ENCODE data around the gene CPA1.

The CPA1 gene

DNA sequence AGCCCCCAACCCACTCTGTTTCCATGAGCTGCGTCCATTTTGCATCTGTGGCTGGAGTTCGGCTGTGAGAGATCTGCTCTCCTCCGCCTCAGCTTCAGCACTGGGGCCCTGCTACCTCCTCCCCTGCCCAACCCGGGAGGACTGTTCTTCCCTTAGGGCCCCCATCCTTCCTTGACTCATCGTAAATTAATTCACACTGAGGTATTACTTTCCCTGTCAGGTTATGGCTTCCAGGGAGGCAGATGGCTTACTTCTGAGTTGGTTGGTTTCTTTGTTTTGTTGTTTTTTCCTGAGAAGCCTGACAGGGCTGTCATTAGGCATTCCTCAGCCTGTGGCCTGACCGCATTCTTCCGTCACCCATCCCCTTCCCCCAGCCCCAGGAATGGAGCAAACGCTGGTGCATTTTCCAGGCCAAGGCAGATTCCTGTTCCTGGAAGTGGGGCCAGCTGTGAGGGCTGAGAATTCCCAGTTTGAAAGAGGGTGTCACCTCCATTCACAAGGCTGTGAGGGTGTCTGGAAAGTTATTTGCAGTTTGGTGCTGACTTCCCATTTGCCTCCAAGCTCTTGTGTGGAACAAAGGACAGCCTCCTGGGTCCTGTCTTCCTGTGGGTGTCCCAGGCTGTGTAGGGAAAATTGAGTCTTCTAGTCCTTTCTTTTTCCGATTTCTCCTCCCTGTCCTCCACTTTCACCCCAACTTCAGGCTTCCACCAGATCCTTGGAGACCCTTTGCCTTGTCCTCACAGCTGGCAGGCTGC is 24.0 kb upstream of the CPA1 start:
- no peak for DNase-seq

DNA sequence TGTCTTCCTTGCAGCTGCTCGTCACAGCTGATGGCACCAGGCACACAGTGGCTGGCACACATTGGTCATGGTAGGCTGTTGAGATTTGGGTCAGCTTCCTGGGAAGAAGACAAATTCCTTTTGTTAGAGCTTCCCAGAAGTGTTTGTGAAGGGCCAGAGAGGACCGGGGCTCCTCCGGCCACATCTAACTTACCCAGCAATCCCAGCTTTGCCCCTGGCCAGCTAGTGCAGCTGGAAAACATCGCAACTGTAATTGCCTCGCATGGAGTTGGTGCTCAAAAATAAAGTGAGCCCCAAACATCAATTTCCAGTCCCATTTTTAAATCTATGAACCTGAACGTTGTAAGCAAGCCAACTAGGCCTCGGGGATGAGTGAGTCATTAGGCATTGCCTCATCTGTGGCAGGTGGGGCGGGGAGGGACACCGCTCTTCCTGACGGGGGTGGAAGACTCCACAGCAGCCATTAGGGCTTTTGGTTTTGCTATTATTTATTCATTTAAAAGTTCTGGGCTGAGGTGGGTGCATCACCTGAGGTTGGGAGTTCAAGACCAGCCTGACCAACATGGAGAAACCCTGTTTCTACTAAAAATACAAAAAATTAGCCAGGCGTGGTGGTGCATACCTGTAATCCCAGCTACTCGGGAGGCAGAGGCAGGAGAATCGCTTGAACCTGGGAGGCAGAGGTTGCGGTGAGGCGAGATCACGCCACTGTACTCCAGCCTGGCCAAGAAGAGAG is 23.2 kb upstream of the CPA1 start:
- no peak for DNase-seq

DNA sequence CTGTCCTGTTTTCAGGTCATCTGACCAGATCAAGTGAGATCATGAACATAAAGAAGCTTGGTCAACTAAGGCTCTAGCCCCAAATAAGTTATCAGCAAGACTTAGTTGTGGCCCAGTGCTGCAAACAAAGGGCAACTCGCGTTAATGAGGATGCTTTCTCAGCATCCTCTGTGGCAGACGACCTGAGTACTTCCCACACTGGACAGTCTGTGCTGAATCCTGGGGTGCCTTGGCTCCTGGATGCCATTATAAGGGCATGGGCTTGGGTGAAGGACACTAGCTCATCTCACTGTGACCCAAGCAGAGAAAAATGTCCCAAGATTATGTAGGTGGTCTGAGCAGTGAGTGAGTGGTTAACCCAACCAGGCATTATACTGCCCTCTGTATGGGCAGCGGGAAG is 21.8 kb upstream of the CPA1 start:
- no peak for DNase-seq

DNA sequence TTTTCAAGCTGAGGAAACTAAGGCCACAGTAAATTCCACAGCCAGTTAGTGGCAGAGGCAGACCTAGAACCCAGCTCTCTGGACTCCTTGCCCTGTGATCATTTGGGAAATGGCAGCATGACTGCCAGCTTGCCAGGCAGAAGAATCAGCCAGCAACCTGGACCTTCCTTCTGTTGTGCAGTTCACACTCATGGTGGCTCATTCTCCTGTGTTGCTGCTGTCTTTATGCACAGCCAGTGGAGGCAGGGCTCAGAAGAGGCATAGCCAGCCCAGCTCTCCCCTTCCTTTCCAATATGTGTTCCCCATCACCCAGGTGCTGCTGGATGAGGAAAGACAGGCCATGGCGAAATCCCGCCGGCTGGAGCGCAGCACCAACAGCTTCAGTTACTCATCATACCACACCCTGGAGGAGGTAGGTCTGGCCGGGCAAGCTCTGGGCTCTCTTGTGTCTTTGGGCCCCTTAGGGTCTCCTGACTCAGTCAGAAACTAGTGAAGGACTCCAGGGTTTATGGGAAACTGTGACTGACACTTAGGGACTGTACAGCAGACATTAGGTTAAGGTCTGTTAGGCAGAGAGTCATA is 20.9 kb upstream of the CPA1 start:
- DNase-seq, result no peak

DNA sequence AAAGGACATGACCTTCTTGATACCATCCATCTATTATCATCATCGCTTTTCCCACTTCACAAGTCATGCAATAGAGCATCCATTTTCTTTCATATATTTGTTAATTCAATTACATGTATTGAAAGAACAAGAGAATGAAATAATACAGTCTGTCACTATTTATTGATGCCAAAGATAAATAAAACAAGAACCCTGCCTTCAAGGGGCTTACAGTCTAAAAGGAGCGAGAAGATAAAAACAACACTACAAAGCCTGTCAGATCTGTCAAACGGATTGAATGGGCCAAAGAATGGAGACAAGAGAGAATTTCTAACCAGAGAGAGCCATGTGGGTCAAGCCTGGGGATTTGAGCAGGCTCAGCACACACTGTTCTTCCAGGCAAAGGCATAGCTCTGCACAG is 19.8 kb upstream of the CPA1 start:
- no peak for DNase-seq

DNA sequence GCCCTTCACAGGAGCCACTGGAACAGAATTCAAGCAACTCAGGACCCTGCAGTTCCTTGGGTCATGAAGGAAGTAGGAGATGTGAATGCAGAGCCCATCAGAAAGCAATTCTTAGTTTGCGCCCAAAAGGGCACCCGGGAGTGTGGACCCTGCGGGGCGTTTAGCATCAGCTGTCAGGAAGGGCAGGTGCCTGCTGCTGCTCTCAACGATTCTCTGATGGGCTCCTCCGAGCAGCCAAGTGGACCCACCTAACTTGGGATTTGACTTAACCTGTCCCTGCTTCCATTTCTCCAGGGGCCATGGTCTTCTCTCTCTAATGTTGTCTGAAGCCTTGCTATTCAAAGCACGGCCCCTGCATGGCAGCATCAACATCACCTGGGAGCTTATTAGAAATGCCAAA is 18.6 kb upstream of the CPA1 start:
- DNase-seq, result no peak

DNA sequence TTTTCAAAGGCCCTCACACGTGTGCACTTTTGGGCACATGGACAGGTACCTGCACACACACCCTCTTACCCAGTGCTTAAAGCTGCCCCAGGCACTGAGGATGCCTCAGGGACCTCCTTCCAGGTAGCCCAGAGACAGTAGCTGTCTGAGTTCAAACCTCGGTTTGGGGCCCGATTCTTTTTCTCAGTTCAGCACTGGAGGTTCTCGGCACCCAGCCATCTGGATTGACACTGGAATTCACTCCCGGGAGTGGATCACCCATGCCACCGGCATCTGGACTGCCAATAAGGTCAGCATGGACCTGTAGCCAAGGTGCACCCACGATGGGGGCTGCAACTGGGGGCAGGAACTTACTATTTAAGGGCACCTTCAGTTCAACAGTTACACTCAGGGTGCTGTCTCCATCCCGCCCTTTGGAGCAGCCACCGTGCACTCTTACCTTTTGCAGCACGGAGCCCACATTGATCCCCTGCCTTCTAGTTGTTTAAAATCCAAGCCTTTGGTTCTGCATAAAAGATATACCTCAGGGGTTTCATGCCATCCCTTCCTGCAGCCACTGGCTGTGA is 18.0 kb upstream of the CPA1 start:
- DNase-seq, result no peak

DNA sequence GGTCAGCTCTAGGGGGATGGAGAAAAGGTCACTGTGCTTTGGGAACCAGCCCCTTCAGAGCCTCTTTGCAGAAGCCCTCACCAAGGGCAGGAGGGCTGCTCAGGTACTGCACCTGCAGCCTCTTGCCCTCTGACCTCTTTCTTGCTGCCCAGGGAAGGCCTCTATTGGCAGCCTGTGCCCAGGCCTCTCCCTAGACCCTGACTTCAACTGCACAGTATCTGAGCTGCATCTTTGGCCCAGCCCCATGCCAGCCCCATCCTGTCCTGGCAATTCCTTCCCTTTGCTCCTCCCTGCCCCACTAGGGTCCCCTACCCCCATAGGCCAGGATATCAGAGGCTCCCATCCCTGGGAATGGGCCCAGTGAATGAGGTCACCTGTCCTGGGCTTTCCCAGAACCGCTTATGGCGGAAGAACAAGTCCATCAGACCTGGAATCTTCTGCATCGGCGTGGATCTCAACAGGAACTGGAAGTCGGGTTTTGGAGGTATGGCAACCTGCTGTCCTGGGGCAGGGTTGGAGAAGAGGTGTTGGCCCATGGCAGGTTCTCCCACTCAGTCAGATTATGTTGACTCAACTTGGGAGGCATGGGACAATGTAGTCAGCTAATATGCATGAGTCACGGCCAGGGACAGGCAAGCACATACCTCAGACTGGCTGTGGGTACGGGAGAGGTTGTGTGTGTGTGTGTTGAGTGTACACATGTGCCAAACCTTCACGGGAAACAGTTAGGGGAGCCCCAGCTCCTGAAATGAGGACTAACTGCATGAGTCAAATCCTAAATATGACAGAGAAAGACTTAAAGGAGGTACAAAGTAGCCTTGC is 17.1 kb upstream of the CPA1 start:
- DNase-seq, result no peak

DNA sequence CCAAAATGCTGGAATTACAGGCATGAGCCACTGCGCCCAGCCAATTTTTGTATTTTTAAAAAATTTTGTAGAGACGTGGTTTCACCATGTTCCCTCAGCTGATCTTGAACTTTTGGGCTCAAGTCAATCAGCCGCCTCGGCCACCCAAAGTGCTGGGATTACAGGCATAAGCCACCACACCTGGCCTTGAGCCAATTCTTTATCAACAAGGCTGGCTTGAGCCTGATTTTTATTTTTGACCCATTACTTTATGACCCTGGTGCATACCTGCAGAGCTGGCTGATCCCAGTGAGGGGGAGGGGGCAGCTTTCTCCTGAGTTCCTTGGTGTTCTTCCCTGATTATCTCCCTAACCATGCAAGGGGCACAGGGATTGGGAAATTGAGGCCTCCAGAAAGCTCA is 15.8 kb upstream of the CPA1 start:
- DNase-seq, result no peak

DNA sequence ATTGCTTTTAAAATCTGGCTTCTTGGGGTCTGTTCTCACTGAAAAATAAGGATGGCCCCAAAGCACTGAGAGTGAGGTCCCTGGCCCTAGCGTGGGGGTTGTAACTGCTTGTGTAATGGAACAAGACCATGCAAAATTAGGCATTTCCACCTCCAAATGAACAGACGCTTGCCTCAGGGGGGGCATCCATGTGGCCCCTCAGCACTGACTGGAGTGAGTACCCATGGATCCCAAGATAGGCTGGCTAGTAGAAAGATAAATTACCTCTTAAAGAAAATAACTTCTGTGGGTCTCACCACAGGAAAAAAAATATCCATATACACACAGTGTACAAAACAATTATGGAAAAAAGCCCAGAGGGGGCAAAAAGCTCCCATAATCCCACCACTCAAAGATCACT is 15.2 kb upstream of the CPA1 start:
- no peak for DNase-seq

DNA sequence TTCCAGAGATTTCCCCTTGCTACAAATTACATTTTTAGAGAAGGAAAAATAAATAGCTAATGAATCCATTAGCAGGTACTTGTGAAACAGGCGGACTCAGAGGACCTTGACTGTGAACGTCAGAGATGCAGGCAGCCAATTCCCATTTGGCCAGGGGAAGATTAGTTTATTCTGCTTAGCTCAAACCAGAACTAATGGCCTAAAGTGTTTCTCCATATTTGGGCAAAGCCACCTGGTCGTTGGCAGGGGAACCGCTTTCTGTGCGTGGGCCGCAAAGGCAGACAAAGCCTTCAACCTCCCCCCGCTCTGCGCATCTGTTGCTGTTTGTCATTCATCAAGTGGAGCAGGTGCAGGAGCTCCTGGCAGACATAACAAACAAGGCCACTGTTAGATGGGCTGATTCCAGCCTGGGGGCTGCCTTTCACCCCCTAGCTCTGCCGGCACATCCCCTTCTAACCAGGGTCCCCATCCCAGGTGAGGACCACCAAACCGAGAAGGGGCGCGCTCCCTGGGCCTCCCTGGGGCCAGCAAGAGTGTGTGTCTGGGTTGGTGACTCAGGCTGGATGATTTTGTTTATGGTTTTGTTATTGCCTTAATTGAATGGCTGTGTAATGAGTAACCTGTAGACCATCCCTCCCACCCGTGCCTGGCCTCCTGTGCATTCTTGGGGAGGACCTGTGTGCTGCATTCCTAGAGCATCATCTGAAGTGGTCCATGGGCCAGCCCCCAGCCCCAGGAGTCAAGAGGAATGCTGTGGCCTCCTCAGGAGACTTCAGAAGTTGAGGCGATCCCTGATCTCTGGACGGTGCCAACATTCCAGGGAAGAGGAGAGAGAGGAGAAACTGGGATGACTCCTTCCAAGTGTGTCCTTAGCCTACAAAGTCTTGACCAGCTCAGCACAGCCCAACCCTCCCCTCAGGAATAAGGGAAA is 14.5 kb upstream of the CPA1 start:
- DNase-seq, result peak; percentile 61 to 79

DNA sequence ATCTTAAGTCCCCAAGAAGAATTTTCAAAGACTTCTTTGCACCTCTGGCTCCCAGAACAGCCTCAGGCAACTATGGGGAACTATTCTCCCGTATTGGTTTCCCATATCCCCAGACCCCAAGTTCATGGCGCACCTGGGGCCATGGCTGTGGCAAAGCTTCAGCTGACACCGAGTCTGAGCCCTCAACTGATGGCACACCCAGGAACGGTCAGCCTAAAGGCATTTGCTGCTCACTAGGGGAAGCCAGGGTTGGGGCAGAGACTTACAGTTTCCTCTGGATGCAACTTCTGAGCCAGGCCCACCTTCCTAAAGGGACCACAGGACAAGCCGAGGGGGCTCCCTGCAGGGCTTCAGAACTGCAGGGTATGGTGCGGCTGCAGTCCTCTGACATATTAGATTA is 13.7 kb upstream of the CPA1 start:
- DNase-seq, result no peak

DNA sequence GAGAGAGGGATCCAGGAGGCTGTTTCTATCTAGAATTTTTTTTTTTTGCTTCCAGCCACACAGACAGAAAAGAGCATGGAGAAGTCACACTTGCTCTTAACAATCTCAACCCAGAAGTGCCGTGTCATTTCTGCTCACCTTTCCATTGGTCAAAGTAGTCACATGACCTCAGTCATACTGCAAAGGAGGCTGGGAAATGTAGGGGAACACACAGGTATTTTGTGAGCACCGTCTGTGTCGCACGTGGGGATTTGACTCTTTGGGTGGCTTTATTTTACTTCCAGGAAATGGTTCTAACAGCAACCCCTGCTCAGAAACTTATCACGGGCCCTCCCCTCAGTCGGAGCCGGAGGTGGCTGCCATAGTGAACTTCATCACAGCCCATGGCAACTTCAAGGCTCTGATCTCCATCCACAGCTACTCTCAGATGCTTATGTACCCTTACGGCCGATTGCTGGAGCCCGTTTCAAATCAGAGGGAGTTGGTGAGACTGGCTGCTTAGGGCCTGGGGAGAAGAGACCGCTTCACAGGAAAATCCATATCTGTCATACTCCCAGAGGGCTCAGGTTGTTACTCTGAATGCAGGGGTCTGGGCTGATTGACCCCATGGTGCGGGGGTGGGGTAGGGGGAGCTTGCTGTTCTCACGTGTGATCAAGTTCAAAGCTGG is 13.1 kb upstream of the CPA1 start:
- no peak for DNase-seq

DNA sequence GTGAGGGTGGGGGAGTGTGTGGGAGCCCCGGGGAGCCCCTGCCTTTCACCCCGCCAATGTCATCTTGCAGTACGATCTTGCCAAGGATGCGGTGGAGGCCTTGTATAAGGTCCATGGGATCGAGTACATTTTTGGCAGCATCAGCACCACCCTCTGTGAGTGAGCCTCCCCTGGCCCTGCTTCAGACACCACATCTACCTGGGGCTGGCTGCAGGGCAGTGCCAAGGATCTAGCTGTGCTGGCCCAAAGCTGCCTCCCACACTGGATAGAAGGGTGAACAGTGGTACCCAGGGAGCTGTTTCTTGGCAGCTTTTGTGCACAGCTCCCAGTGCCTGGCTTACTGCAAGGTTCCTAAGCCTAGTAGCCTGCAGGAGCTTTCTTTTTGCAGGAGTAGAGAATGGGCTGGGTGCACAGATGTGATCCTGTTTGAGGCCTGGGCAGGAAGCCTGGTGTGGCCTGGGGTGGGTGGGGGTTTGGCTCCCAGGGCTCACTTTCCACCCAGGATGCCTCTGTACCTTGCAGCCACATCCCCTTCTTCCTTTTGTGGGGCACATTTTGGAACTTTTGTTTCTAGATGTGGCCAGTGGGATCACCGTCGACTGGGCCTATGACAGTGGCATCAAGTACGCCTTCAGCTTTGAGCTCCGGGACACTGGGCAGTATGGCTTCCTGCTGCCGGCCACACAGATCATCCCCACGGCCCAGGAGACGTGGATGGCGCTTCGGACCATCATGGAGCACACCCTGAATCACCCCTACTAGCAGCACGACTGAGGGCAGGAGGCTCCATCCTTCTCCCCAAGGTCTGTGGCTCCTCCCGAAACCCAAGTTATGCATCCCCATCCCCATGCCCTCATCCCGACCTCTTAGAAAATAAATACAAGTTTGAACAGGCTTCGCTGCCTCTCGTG is 12.2 kb upstream of the CPA1 start:
- DNase-seq, result no peak

DNA sequence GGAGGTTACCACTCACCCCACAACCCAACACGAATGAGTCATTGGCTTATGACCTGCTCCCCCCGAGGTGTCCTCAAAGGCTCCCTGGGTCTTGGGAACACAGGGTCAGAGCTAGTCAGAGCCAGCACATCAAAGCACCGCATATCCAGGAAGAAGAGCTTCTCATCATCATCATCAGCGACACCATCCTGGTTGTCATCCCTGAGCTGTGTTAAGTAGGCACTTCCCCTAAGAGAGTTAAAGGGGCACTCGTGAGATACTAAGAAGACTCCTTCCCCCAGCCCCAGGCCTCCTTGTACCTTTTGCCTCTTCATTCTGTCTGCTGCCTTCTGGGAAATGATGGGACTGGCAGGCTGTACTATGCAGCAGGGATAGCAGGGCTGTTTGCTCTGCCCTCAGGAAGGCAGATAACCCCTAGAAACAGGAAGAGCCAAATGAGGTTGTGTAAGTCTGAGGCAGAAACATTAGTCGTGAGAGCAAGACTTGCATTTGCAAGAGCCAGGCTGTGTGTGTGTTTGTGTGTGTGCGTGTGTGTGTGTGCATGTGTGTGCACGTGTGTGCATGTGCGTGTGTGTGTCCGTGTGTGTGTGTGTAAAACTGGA is 11.1 kb upstream of the CPA1 start:
- no peak for DNase-seq

DNA sequence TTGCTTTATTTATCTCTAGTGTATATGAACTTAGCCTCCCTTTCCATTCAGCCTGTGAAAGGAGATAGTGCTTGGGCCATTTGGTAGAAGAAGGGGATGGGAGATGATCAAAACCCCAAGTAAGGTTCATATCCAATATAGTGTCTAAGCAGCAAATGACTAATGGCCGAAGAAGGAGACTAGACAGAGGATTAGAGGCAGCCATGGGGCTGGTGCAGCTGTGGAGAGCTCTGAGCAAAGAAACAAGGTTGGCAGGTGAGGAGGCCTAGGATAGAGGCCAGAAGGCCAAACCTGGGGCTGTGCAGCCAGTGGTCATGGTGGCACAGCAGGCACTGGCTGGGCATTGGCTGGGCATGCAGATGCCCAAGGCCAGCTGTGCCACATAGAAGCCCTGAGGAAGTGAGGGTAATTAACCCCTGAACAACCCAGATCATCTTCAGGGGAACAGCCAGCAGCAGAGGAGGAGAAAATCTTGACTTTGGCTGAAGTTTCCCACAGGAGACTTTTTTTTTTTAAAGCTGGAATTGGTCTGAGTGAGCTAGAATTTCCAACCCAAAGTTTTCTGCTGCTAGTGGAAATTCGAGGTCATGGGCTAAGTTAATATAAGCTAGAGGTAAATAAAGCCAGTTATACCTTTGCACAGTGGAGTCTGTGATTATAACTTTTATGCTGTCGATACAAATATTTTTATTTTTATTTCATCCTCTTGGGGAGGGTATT is 10.3 kb upstream of the CPA1 start:
- no peak for DNase-seq

DNA sequence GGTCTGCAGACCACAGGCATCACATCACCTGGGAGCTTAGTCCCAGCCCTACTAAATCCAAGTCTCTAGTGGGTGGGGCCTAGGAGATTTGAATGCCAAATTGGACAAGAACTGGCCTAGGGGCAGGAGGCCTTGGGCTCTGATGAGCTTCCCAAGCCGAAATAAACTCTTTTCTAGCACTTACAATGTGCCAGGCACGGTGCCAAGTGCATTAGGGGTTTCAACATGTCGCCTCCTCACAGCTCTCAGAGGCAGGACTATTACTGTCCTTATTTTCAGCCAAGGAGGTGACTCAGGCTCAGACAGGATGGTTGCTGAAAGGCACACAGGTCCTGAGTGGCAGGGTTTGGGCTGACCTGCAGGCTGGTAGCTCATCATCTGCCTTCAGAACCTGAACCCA is 9.2 kb upstream of the CPA1 start:
- peak in 1 of 2 experiments; percentile 41 for DNase-seq

DNA sequence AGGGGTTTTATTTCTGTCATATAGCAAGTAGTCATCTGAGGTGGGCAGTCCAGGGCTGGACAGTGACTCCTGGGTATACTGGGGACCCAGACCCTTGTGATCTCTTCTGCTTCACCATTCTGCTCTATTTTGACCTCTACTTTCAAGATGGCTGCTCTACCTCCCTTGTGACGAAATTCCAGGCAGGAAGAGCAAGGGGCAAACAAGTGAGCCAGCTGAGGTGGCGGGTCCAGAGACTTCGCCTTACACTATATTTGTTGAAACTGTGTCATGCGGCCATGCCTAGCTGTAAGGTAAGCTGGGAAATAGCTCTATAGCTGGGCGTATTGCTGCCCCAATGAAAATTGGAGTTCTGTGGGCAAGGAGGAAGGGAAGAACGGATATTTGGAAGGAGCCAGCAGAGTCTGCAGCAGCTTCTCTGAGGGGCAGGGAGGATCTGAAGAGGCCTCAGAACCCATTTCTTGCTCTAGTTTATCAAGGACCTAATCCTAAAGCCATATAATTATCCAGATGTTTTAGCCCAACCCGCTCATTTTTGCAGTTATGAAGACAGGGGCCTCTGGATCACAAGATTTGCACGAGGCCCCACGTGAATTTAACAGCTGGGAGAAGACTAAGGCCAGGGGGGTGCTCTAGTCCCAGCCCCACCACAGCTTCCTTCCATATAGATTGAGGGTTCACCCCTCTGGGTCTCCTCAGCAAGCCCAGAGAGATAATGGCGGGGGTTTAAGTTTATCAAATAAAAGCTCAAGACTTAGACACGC is 7.7 kb upstream of the CPA1 start:
- no peak for DNase-seq

Data from NCI-H526 (cell line).